Mesendoderm (in vitro differentiated cells): ENCODE data around the gene ITGB3BP.

Experiments
- DNase-seq: peaks from one replicate; pipeline ENCODE4 v3.0.0; 2013
- H2AK5ac ChIP-seq: 2 replicates; pipeline ENCODE4 v1.6.1; 2013; ENCODE audit warnings: low read length, inconsistent platforms
- H2BK120ac ChIP-seq: 2 replicates; pipeline ENCODE4 v1.6.1; 2013; ENCODE audit warnings: low read depth, mild to moderate bottlenecking, low read length, moderate library complexity, mixed read lengths
- H2BK15ac ChIP-seq: replicated peaks from 2 replicates; pipeline ENCODE4 v1.6.1; 2013; ENCODE audit warnings: low read depth, mild to moderate bottlenecking, moderate library complexity
- H2BK5ac ChIP-seq: 2 replicates; pipeline ENCODE4 v1.6.1; 2013; ENCODE audit warnings: low read length, inconsistent platforms
- H3K18ac ChIP-seq: 2 replicates; pipeline ENCODE4 v1.6.1; 2013; ENCODE audit warnings: mild to moderate bottlenecking, low read length, mixed read lengths
- H3K23ac ChIP-seq: one replicate; pipeline ENCODE4 v1.6.1; 2013; ENCODE audit warnings: low read length
- H3K27ac ChIP-seq: 2 replicates; pipeline ENCODE4 v1.5.1; 2013; ENCODE audit warnings: low read depth, mild to moderate bottlenecking, inconsistent platforms, low read length, moderate library complexity
- H3K27me3 ChIP-seq: 2 replicates; pipeline ENCODE4 v1.6.1; 2013; ENCODE audit warnings: low read length, control low read depth, mild to moderate bottlenecking, inconsistent platforms; ENCODE audit not compliant: insufficient read depth, poor library complexity
- H3K36me3 ChIP-seq: 2 replicates; pipeline ENCODE4 v1.6.1; 2013; ENCODE audit warnings: low read length, inconsistent platforms; ENCODE audit not compliant: control insufficient read depth, insufficient read depth
- H3K4ac ChIP-seq: one replicate; pipeline ENCODE4 v1.6.1; 2013; ENCODE audit warnings: low read depth, mild to moderate bottlenecking, low read length, moderate library complexity
- H3K4me1 ChIP-seq: 2 replicates; pipeline ENCODE4 v1.6.1; 2013; ENCODE audit warnings: low read depth, low read length, inconsistent platforms; ENCODE audit not compliant: control insufficient read depth
- H3K4me2 ChIP-seq: 2 replicates; pipeline ENCODE4 v1.6.1; 2013; ENCODE audit warnings: low read length
- H3K4me3 ChIP-seq: 2 replicates; pipeline ENCODE4 v1.5.1; 2013; ENCODE audit warnings: mild to moderate bottlenecking, low read length
- H3K56ac ChIP-seq: one replicate; pipeline ENCODE4 v1.6.1; 2013; ENCODE audit warnings: low read length
- H3K79me1 ChIP-seq: 2 replicates; pipeline ENCODE4 v1.6.1; 2013; ENCODE audit warnings: low read length, inconsistent platforms
- H3K79me2 ChIP-seq: 2 replicates; pipeline ENCODE4 v1.6.1; 2013; ENCODE audit warnings: mild to moderate bottlenecking, low read length; ENCODE audit not compliant: control insufficient read depth, insufficient read depth
- H3K9ac ChIP-seq: 2 replicates; pipeline ENCODE4 v1.6.1; 2013; ENCODE audit warnings: low read length, inconsistent platforms
- H4K5ac ChIP-seq: one replicate; pipeline ENCODE4 v1.6.1; 2013; ENCODE audit warnings: low read length
- H4K8ac ChIP-seq: one replicate; pipeline ENCODE4 v1.6.1; 2013; ENCODE audit warnings: low read depth, mild to moderate bottlenecking, control low read depth, low read length, moderate library complexity
- WGBS: extraction: QIAGEN DNeasy Blood & Tissue Kit; methylation state at CpG from one replicate; pipeline ENCODE4 v1.1.7; 2013; ENCODE audit warnings: low lambda C conversion rate, missing lambda C conversion rate; ENCODE audit not compliant: insufficient coverage; ENCODE audit errors: extremely low coverage; 5-methylcytosine and 5-hydroxymethylcytosine counted together

The ITGB3BP gene

GRCh38 chr1:63501256-63501655 lies 21.8 kb downstream of the ITGB3BP start:
- Histone ChIP-seq H3K79me2 (no peaks in the 10 kb centered on the region), H2AK5ac (no peak overlapping the region), H3K18ac (no peak overlapping the region), H3K27me3 (no peaks in the 10 kb centered on the region), H3K4me1 (no peaks in the 10 kb centered on the region), H3K4me3 (no peak overlapping the region), H2BK120ac (no peak overlapping the region), H4K5ac (no peak overlapping the region), H3K79me1 (no peaks in the 10 kb centered on the region), H3K27ac (no peak overlapping the region), H3K9ac (no peak overlapping the region), H3K23ac (no peak overlapping the region), H3K36me3 (no peaks in the 10 kb centered on the region), H2BK15ac (no peak overlapping the region), H2BK5ac (no peak overlapping the region), H3K4ac (no peak overlapping the region), H3K4me2 (no peak overlapping the region), H3K56ac (no peak overlapping the region), H4K8ac (no peak overlapping the region)
- DNase-seq = no peak
- no CpG with 5 or more reads among the region's 3 CpGs for WGBS

- WGBS = no CpG with 5 or more reads among the region's 1 CpG
Observed at GRCh38 chr1:63498106-63498505, 24.9 kb downstream of the ITGB3BP start.

GRCh38 chr1:63497577-63497976 lies 25.4 kb downstream of the ITGB3BP start:
- H3K4me1 ChIP-seq = no peaks in the 10 kb centered on the region
- no peak overlapping the region for H3K27ac ChIP-seq
- no peak overlapping the region for H3K18ac ChIP-seq
- H2BK120ac ChIP-seq = no peak overlapping the region
- H3K23ac ChIP-seq = no peak overlapping the region
- no peak overlapping the region for H4K5ac ChIP-seq
- peaks cover 1% of the 10 kb centered on the region for H3K79me1 ChIP-seq
- no peak overlapping the region for H3K4me3 ChIP-seq
- H3K9ac ChIP-seq = no peak overlapping the region
- no peaks in the 10 kb centered on the region for H3K79me2 ChIP-seq
- no peak overlapping the region for H2AK5ac ChIP-seq
- no peaks in the 10 kb centered on the region for H3K36me3 ChIP-seq
- H2BK5ac ChIP-seq = no peak overlapping the region
- no peak overlapping the region for H3K4me2 ChIP-seq
- WGBS = no CpG with 5 or more reads among the region's 2 CpGs
- no peak overlapping the region for H2BK15ac ChIP-seq
- no peaks in the 10 kb centered on the region for H3K27me3 ChIP-seq
- no peak overlapping the region for H3K56ac ChIP-seq
- no peak overlapping the region for H3K4ac ChIP-seq
- no peak for DNase-seq
- H4K8ac ChIP-seq = no peak overlapping the region

More at GRCh38 chr1:63498106-63498505, 24.9 kb downstream of the ITGB3BP start:
- Histone ChIP-seq H3K4me2 (no peak overlapping the region), H3K56ac (no peak overlapping the region), H3K79me1 (peaks cover 1% of the 10 kb centered on the region), H3K23ac (no peak overlapping the region), H2AK5ac (no peak overlapping the region), H3K9ac (no peak overlapping the region), H2BK5ac (no peak overlapping the region), H3K27me3 (no peaks in the 10 kb centered on the region), H3K4me3 (no peak overlapping the region), H3K18ac (no peak overlapping the region), H3K27ac (no peak overlapping the region), H3K36me3 (no peaks in the 10 kb centered on the region), H4K5ac (no peak overlapping the region), H3K4ac (no peak overlapping the region), H4K8ac (no peak overlapping the region), H3K4me1 (no peaks in the 10 kb centered on the region), H2BK15ac (no peak overlapping the region), H2BK120ac (no peak overlapping the region), H3K79me2 (no peaks in the 10 kb centered on the region)
- DNase-seq = no peak

GRCh38 chr1:63487336-63488065 lies 35.5 kb downstream of the ITGB3BP start:
- Histone ChIP-seq H3K4me2 (no peak overlapping the region), H3K27ac (no peak overlapping the region), H2BK120ac (no peak overlapping the region), H2AK5ac (no peak overlapping the region), H2BK15ac (no peak overlapping the region), H3K56ac (no peak overlapping the region), H3K79me2 (no peaks in the 10 kb centered on the region), H2BK5ac (no peak overlapping the region), H4K5ac (no peak overlapping the region), H3K4ac (no peak overlapping the region), H3K18ac (no peak overlapping the region), H3K4me3 (no peak overlapping the region), H3K36me3 (no peaks in the 10 kb centered on the region), H4K8ac (no peak overlapping the region), H3K9ac (no peak overlapping the region), H3K4me1 (no peaks in the 10 kb centered on the region), H3K23ac (no peak overlapping the region), H3K79me1 (no peaks in the 10 kb centered on the region), H3K27me3 (no peaks in the 10 kb centered on the region)
- DNase-seq = no peak
- WGBS = no CpG with 5 or more reads among the region's 8 CpGs

- Histone ChIP-seq H2BK5ac (no peak overlapping the region), H3K36me3 (no peaks in the 10 kb centered on the region), H4K8ac (no peak overlapping the region), H3K27me3 (no peaks in the 10 kb centered on the region), H2BK15ac (no peak overlapping the region), H3K23ac (no peak overlapping the region), H3K79me2 (no peaks in the 10 kb centered on the region), H3K9ac (no peak overlapping the region), H3K4me1 (no peaks in the 10 kb centered on the region), H2BK120ac (no peak overlapping the region), H3K4me3 (no peak overlapping the region), H2AK5ac (no peak overlapping the region), H3K4ac (no peak overlapping the region), H3K4me2 (no peak overlapping the region), H3K79me1 (no peaks in the 10 kb centered on the region), H3K27ac (no peak overlapping the region), H4K5ac (no peak overlapping the region), H3K56ac (no peak overlapping the region), H3K18ac (no peak overlapping the region)
- DNase-seq = peak; percentile 30
- no CpG with 5 or more reads among the region's 1 CpG for WGBS
Observed at GRCh38 chr1:63486629-63487028, 36.4 kb downstream of the ITGB3BP start.

GRCh38 chr1:63480057-63480456 lies 43.0 kb downstream of the ITGB3BP start:
- no peak overlapping the region for H2BK120ac ChIP-seq
- no peaks in the 10 kb centered on the region for H3K36me3 ChIP-seq
- no peak overlapping the region for H2BK5ac ChIP-seq
- H3K79me1 ChIP-seq = no peaks in the 10 kb centered on the region
- no peaks in the 10 kb centered on the region for H3K4me1 ChIP-seq
- H3K79me2 ChIP-seq = no peaks in the 10 kb centered on the region
- no peak overlapping the region for H4K8ac ChIP-seq
- no peak overlapping the region for H3K23ac ChIP-seq
- H3K18ac ChIP-seq = no peak overlapping the region
- H3K56ac ChIP-seq = no peak overlapping the region
- no peak overlapping the region for H3K4ac ChIP-seq
- H3K9ac ChIP-seq = no peak overlapping the region
- DNase-seq = no peak
- H3K4me2 ChIP-seq = no peak overlapping the region
- H3K27me3 ChIP-seq = no peaks in the 10 kb centered on the region
- no peak overlapping the region for H3K27ac ChIP-seq
- H3K4me3 ChIP-seq = no peak overlapping the region
- no peak overlapping the region for H2AK5ac ChIP-seq
- no CpG with 5 or more reads among the region's 1 CpG for WGBS
- H2BK15ac ChIP-seq = no peak overlapping the region
- H4K5ac ChIP-seq = no peak overlapping the region
